ENCODE measurements around the gene HS3ST6.
"Not testable (repeated sequence)": the region's sequence is repeated elsewhere in the genome, so short reads cannot be mapped to it uniquely, and the experiment has no call there.

Gene HS3ST6

DNA sequence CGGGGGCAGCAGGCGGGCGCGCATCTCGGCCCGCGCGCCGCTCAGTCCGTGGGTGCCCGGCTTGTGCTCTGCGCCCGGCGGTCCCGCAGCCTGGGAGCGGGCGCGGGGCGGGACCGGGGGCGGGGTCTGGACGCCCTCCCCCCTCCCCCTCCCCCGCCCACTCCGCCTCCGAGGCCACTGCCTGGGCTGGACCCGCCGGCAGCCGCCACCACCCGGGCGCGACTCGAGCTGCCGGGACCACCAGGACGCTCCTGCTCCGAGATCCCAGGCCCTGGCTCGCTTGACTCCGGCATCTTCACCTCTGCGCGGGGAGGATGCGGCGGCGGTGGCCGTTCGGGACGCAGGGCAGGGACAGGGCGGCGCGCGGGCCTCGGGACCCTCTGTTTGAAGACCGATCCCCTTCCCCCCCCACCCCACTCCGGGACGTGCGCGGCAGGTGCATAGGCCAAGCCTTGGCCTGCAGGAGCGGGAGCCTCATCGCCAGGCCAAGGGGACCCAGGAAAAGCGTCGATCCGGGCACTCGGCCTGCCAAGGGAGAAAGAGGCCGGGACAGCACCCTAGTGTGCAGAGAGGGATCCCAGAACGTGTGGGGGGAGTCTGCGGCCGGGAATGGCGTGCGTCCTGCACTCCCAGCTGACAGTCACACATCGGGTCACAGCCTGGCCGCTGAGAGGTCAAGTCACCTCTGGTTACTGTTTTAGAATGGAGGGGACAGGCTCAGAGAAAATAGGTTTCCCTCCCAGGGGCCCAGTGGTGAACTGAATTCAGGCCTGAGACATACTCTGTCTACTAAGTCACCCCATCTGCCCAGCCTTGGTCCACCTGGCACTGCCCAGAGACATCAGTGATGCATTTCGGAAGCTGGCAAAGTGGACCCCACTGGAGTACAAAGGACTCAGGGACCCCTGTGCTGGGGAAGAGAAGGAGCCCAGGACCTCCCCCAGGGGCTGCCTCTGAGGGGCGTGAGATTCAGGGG lies at the start of gene HS3ST6:
TSS of gene HS3ST6 (minus strand) at position 65 of the 976 bp plus-strand sequence. CDS start 92 bp downstream, outside the sequence.
- no peak for DNase-seq (ENCODE audit: low read depth in 2 of 2)

DNA sequence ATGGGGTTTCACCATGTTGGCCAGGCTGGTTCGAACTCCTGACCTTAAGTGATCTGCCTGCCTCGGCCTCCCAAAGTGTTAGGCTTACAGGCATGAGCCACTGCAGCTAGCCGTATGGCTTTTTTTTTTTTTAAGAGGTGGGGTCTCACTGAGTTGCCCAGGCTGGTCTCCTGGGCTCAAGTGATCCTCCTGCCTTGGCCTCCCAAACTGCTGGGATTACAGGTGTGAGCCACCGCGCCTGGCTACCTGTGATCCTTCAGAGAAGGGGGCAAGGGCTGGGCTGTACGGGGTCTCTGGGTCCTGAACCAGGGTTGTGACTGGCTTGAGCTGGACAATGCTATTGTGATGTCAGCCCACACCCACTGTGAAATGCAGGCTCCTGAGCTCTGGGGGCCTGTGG lies 48.2 kb upstream of the HS3ST6 start, which contains the start of gene RNF151:
TSS of gene RNF151 (plus strand) at position 397 of the 400 bp plus-strand sequence. CDS start 26 bp downstream, outside the sequence.
- no peak for DNase-seq (ENCODE audit: low read depth in 2 of 2)

DNA sequence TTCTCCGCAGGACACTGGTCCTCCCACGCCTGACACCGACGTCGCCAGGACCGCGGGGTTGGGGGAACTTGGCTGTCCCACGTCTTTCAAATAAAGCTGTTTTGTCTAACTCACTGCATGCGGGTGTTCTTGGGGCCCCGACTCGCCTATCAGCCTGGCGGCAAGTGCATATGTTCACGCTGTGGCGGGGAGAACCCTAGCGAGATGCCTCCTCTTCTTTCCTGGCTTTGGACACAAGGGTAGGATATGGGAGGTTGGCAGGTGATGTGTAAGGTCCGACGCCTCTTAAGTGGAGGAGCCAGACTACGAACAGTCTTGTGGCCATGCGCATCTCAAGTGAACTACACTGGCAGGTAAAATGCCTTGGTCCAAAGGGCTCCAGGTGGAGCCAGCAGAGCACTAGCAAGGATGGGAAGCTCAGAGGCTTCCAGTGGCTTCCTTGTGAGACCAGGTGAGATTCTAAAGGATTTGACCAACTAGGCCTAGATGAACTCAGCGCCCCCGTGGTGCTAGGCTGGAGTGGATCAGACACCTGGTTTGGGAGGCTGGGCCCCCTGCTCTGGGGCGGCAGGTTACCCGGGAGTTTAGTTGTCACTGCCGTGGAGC lies 47.3 kb upstream of the HS3ST6 start:
- DNase-seq (ENCODE audit: low read depth in 2 of 2), result no peak

DNA sequence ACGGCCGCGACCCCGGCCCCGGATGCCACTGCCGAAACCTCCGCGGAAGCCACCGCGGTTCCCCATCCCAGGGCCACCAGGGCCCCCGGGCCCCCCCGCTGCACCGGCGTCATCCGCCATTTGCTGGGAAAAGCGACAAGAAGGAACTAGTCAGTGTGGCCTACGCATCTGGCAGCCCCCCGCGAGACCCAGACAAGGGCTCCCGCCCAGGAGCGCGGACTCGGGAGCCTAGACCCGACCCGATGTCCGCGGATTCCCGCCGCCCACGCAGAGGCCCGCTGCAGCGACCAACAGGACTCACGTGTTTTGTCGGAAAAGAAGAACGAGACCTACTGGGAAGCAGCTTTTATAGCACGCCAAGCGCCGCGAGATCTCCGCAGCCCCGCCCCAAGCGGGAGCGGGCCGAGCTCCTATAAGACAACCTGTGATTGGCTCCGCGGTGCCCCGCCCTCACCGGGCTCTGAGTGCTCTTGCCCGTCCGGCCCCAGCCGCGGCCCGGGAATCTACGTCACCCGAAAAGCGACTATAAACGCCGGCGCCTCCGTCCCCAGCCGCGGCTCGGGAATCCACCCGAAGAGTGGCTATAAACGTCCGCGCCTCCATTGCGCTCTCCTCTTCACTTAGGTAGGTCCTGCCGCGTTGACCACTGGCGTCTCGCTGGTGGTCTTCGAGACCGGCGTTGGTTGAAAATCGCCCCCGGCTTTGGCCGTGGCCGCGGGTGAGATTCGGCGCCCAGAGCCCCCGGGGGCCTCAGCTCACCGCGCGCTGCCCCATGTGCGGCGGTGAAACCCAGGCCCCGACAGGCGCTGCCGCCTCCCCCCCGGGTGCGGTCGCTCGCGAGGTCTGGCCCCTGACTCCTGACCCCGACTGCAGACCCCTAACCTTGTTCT lies 46.5 kb upstream of the HS3ST6 start, which contains the start of gene RPS2:
TSS of gene RPS2 (minus strand) at position 321 of the 890 bp plus-strand sequence. CDS start at position 120, 201 bp downstream.
- peak; percentile 96 to 97 for DNase-seq (ENCODE audit: low read depth in 2 of 2)

DNA sequence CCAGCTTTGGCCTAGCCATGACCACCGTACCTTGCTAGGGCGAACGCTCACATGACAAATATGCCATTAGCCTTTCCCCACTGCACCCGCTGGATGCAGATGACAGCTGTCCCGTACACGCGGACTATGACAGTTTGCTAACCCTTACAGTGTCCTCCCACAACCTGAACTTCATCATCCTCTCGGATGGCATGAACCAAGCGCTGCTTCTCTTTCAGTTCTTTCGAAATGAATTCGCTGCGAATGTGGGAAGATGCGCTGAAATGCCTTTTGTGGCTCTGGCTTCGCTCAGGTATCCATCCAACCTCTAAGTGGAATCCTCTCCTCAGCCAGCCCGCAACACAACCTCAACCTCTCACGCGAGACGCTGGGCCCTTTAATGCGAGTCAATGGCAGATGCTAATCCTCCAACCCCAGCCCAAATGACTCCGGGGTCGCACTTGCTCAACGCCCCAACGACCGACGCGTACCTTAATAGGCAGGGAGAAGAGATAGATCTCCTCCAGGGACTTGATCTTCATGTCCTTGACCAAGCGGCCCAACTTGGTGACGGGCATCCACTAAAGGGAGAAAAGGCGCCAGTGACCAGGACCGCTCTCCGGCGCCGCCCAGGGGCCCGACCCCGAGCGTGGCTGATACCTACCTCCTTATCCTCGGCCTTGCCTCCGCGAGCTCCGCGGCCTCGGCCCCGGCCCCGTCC lies 45.7 kb upstream of the HS3ST6 start:
- DNase-seq (ENCODE audit: low read depth in 2 of 2), result no peak

DNA sequence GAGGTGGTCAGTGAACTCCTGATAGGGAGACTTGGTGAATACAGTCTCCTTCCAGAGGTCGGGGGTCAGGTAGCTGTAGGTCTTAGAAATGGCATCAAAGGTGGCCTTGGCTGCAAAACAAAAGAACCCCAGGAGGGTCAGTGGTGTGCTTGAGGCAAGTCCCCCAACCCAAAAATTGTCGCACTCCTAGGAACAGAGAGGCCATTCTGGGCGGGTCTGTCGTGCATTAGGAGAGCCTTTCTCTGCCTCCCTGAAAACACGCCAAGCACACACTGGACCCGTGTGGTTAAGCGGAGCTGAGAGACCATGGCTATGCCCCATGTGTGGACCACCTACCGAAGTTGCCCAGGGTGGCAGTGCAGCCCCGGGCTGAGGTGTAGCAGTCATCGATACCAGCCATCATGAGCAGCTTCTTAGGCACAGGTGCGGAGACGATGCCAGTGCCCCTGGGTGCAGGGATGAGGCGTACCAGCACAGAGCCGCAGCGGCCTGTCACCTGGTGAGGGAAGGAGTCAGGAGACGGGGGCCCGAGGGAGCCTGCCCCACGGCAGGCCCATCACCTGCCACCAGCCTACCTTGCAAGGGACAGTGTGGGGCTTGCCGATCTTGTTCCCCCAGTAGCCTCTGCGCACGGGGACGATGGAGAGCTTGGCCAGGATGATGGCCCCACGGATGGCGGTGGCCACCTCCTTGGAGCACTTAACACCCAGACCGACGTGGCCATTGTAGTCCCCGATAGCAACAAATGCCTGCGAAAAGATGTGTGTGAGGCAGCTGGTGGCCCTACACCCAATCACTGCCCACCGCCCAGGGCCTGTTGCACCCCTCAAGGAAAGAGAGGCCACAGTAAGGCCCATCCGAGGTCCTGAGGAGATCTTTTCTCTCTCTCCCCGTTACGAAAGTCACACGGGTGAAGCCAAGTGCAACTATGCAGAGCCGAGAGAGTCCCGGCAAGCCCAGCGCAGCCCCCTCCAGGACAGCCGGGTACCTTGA lies 44.2 kb upstream of the HS3ST6 start:
- DNase-seq (ENCODE audit: low read depth in 2 of 2), result not testable (repeated sequence)

DNA sequence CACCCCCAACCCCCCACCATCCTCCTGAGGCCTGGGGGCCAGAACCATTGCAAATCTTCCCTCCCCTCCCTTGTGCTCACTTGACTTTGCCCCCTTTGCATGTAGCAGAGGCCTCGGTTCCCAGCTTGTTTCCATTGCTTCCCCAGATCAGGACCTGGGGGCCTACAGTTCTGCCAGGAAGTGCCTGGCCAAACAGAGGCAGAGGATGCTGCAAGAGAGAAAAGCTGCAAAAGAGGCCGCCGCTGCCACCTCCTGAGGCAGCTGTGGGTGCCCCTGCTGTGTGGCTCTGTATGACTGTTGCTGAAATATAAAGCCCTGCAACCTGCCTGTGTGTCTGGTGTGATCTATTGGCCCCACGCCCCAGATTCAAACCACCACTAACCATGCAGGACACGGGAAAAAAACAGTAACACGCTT lies 43.4 kb upstream of the HS3ST6 start:
- no peak for DNase-seq (ENCODE audit: low read depth in 2 of 2)

DNA sequence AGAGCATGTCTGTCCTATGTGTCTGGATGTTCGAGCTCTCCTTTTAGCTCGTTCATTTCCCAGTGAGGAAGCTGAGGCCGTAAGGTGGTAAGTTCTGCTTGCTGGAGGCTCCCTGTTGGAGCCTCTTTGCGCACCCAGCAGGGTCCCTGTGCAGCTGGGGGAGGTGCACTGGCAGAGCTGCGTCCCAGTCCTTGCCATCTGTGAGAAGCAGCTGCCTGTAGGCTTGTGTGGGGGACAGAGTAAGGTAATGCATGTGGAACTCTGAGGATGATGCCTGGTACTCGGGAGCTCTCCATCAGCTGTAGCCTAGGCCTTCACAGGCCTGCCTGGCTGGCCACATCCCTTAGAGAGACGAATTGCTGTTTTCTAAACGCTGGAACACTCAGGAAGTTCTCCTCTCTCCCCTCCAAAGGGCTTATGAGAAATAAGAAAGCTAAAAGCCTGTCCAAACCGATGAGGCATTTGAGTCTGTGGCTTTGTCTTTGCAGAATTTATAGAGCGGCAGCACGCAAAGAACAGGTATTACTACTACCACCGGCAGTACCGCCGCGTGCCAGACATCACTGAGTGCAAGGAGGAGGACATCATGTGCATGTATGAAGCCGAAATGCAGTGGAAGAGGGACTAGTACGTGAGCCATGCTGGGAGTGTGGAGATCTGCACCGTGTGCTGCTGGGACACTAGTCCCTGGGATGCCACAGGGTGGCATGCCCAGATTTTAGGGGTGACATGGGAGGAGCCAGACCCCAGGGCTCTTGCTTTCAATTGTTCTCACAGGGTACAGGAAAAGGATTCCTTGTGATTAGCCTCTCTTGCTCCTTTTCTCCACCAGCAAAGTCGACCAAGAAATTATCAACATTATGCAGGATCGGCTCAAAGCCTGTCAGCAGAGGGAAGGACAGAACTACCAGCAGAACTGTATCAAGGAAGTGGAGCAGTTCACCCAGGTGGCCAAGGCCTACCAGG lies 42.7 kb upstream of the HS3ST6 start:
- DNase-seq (ENCODE audit: low read depth in 2 of 2), result no peak

DNA sequence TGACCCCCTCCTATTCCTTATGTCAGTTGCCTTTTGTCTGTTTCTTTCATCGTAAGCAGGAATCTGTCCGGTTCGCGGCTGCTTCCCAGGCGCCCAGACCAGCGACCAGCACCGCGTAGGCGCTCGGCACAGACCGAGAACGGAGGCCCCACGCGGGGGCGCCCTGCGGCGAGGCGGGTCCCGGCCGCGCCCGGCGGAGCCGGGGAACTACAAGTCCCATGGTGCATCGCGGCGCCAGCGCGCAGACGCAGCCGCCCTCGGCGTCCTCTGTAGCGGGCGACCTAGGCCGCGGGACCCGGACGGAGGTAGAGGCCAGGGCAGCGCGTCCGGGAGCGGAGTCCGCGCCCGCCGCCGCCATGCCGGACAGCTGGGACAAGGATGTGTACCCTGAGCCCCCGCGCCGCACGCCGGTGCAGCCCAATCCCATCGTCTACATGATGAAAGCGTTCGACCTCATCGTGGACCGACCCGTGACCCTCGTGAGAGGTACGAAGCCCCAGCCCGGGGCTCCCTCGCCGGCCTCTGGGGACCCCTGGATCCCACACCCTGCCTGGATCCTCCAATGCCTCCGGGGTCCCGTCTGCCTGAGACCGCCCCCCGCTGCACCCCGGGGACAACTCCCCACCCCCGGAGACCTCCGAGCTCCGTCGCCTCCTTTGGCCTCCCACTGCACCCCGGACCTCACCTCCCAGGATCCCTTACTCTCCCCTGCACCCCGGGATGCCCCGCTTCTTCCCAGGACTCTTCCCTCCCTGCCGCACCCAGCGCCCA lies 41.2 kb upstream of the HS3ST6 start, which contains the start of gene NDUFB10:
TSS of gene NDUFB10 (plus strand) at position 270 of the 771 bp plus-strand sequence. CDS start at position 357, 87 bp downstream.
- DNase-seq (ENCODE audit: low read depth in 2 of 2), result peak; percentile 93 to 94

DNA sequence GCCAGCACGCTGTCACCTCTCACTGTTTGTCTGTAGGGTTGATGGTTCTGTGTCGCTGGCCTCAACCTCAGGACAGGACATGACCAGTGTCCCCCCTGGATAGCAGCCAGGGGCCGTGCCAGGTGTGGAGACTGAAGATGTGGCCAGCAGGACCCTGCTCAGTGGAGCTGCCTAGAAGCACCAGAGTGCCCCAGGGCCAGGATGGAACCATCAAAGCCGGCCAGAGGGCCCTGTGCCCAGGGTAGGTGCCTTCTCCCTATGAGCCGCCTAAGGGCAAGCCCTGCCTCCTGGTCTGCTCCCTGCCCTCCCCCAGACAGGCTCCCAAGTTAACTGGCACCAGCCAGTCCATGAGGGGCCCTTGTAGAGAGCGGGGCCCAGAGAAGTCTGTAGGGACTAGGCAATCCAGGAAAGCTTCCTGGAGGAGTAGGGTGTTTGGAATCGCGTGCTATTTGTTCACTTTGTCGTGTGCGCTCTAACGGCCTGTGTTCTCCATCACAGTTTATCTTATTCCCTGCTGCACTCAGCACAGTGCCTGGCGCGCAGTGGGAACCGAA lies 40.6 kb upstream of the HS3ST6 start:
- DNase-seq (ENCODE audit: low read depth in 2 of 2), result no peak

DNA sequence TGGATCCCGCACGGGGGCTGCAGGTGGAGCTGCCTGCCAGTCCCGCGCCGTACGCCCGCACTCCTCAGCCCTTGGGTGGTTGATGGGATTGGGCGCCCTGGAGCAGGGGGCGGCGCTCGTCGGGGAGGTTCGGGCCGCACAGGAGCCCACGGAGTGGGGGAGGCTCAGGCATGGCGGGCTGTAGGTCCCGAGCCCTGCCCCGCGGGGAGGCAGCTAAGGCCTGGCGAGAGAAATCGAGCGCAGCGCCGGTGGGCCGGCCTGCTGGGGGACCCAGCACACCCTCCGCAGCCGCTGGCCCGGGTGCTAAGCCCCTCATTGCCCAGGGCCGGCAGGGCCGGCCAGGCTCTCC lies 39.9 kb upstream of the HS3ST6 start:
- DNase-seq (ENCODE audit: low read depth in 2 of 2), result not testable (repeated sequence)

DNA sequence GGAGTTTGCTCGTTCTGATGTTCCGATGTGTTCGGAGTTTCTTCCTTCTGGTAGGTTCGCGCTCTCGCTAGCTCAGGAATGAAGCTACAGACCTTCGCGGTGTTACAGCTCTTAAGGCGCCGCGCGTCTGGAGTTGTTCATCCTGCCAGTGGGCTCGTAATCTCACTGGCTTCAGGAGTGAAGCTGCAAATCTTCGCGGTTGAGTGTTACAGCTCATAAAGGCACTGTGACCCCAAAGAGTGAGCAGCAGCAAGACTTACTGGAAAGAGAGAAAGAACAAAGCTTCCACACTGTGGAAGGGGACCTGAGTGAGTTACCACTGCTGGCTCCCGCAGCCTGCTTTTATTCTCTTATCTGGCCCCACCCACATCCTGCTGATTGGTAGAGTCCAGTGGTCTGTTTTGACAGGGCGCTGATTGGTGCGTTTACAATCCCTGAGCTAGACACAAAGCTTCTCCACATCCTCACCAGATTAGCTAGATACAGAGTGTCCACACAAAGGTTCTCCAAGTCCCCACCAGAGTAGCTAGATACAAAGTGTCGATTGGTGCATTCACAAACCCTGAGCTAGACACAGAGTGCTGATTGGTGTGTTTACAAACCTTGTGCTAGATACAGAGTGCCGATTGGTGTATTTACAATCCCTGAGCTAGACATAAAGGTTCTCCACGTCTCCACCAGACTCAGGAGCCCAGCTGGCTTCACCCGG lies 39.4 kb upstream of the HS3ST6 start:
- DNase-seq (ENCODE audit: low read depth in 2 of 2), result not testable (repeated sequence)

DNA sequence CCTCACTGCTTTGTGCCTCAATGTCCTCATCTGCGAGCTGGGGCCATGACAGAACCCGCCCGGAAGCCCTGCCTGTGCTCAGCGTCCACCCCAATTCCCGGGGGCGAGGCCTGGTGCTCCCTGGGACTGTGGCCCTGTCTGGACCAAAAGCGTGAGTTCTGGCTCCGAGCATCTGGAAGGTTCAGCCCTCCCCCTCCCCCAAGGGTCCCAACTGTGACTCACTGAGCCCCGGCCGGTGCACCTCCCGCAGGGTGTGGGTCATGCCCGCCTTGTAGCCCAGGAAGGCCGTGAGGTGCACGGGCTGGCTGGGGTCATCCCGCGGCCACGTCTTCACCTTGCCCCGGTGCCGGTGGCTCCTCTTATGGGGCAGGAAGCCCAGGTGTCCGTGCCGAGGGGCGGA lies 35.5 kb upstream of the HS3ST6 start:
- DNase-seq (ENCODE audit: low read depth in 2 of 2), result no peak

DNA sequence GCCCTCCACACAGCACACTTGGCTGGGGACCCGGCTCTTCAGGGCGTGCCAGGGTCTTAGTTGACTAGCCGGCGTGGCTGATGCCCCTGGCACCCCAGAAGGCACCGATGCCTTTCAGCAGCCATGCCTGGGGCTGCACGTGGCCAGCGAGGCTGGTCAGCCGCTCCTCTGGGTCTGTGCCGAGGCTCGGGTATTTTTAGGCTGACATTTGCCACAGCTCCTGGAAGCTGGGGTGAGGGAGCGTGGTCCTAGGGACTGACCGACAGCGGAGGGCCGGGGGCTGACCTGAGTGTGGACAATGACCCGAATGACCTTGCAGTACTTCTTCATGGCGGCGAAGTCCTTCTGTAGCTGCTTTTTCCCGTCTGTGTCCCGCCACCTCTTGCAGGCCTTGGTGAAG lies 32.3 kb upstream of the HS3ST6 start:
- DNase-seq (ENCODE audit: low read depth in 2 of 2), result no peak

DNA sequence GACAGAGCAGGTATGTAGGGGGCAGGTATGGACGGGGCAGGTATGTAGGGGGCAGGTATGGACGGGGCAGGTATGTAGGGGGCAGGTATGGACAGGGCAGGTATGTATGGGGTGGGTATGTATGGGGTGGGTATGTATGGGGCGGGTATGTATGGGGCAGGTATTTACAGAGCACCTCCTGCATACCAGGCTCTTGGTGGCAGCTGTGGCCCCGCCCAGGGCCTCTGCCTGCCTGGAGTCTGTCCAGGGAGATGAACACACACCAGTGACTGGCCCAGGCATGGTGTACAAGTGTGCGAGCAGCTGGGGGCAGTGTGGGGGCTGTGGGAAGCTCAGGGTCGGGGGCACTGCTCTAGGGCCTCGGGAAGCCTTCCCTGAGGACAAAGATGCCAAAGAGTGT lies 31.8 kb upstream of the HS3ST6 start:
- DNase-seq (ENCODE audit: low read depth in 2 of 2), result no peak

DNA sequence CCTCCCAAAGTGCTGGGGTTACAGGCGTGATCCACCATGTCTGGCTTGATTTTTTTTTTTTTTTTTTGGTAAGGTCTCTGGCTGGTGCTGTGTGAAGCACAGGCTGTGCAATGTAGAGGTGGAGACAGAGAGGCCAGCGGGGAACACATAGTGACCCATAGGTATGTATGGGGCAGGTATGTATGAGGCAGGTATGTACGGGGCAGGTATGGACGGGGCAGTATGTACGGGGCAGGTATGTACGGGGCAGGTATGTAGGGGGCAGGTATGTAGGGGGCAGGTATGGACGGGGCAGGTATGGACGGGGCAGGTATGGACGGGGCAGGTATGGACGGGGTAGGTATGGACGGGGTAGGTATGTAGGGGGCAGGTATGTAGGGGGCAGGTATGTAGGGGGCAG lies 31.3 kb upstream of the HS3ST6 start:
- DNase-seq (ENCODE audit: low read depth in 2 of 2), result no peak

DNA sequence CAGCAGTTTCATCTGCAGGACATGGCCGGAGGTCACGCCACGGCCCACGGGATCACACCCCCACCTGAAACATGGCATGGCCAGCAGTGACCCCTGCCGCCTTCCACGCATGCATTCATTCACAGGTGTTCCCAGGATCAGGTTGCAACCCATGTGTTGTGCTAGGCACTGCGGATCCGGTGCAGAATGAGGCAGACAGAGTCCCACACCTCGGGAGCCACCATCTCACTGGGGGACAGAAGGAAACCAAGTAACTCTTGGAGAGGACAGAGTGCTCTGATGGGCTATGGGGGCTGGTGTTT lies 29.1 kb upstream of the HS3ST6 start:
- no peak for DNase-seq (ENCODE audit: low read depth in 2 of 2)

Measured in stimulated activated CD8-positive, alpha-beta memory T cell treated with anti-CD3 and anti-CD28 coated beads, Interleukin-2, amount 100 ng/mL, for 48 hours (primary cell).